ENCODE data around the gene ADAM33. TPM values are rescaled to one million over a fixed set of nuclear protein-coding genes. Genes with fewer than 3 reads are reported as not detected.

Gene ADAM33
- total and polyA plus RNA-seq, 2 experiments from 2014 or later = 2.8 to 6.0 TPM

DNA sequence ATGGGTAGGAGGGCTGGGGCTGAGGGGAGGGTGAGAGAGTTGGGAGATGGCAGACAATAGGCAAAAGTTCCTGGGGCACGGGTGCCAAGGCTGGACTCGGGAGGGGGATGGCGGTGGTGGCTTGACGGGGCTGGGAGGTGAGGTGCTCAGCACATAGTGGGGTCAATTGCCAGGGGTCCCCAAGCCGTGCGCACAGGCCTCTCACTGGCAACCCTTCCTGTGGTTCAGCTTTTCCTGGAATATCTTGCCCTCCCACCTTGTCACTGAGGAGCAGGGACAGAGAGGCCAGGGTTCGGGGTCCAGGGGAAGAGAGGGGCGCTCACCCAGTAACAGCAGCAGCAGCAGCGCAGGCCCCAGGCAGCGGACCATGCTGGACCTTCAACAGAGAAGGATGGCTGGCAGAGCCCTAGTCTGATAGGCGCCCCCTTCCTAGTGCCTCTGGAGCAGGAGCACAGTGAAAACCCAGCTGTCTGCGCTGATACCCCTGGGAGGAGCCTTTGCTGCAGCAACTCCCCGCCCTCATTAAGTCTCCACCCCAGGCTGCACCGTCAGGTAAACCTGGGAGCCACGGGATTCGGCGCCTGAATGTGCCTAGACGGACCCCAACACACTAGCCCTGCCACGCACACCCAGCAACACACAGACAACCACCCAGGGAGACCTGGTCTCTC lies 18.6 kb downstream of the ADAM33 start, which contains the start of gene GFRA4:
Gene GFRA4, minus strand, starts transcription at position 369 of the 671 bp plus-strand sequence. Its CDS starts 0 bp downstream, at position 369.
- H3K36me3 Mint-ChIP-seq (ENCODE audit: low read depth) = no peaks in the 10 kb centered on the region
- no peak within 1 kb of the TSS for H3K27ac Mint-ChIP-seq
- Histone ChIP-seq H2AFZ (no peak within 1 kb of the TSS), H3K9me2 (ENCODE audit: insufficient read depth) (no peaks in the 10 kb centered on the region), H4K20me1 (replicated peaks; ENCODE audit: insufficient read depth) (no peaks in the 10 kb centered on the region), H3K27ac (ENCODE audit: low read depth) (no peak within 1 kb of the TSS), H3K4me3 (no peak within 1 kb of the TSS), H3K27me3 (ENCODE audit: insufficient read depth) (peaks cover 57% of the 10 kb centered on the region), H3K36me3 (ENCODE audit: insufficient read depth) (no peaks in the 10 kb centered on the region), H3F3A (replicated peaks; ENCODE audit: low read depth) (no peaks in the 10 kb centered on the region), H3K4me2 (no peak within 1 kb of the TSS), H3K79me2 (replicated peaks; ENCODE audit: insufficient read depth) (no peaks in the 10 kb centered on the region), H3K4me1 (ENCODE audit: insufficient read depth) (peaks cover 8% of the 10 kb centered on the region; the same call in 1 of the 2 replicates)
- H3K4me1 Mint-ChIP-seq = peaks cover 15% of the 10 kb centered on the region
- no peak within 1 kb of the TSS; the same call in 2 of the 3 replicates for H3K4me3 Mint-ChIP-seq
- DNase-seq (ENCODE audit: low spot score) (peak; percentile 77), ATAC-seq (peak; percentile 79)
- peaks cover 43% of the 10 kb centered on the region for H3K27me3 Mint-ChIP-seq (ENCODE audit: insufficient read depth, low read depth, poor library complexity)
- H3K9me3 Mint-ChIP-seq = peaks cover 2% of the 10 kb centered on the region; the same call in 2 of the 3 replicates
- TF ChIP-seq CTCF (conservative IDR thresholded peaks at IDR 0.05; ENCODE audit: low read depth in 2 of 2) (peak in 1 of 2 experiments; percentile 35; a peak in 2 of 4 replicates), EZH2 (IDR thresholded peaks at IDR 0.05; ENCODE audit: low read depth, unreplicated experiment) (no peak)

DNA sequence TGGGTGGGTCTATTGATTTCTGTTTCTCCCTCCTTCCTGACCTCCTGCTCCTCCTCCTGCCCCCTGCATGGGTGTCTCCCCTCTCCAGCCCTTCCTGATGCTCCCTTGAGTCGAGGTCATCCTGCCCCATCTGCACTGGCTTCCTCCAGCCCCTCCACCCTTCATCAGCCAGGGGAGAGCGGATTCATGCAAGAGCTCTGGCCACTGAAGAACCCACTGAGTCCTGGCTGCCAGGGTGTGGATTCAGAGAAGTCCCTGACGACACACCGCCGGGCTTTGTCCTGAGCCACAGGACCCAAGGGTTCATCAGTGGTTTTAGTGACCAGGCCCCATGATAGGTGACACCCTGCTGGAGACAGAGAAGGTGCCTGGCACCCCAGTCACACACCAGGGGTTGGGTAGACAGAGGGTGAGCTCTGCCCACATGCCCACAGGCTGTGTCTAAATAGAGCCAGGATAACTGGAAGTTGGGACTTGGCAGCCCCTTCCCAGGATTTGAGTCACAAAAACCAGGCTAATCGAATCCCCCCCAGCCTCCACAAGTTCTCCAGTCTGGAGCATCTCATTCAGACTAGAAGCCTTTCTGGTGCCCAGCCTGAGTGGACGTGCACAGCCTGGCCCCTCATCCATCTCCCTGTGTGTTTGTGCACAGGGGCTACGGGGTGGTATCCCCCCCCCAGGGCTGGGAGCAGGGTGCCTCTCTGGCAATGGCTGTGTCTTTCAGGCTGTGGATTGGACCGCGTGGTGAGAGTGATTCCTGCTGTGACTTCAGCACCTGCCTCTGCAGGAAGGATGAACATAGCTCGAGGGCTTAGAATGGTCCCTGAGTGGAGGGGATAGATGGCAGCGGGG lies 19.8 kb downstream of the ADAM33 start:
- Histone ChIP-seq H2AFZ (no peak overlapping the region), H3K27me3 (ENCODE audit: insufficient read depth) (peaks cover 57% of the 10 kb centered on the region), H3K4me1 (ENCODE audit: insufficient read depth) (peaks cover 5% of the 10 kb centered on the region; the same call in 1 of the 2 replicates), H4K20me1 (replicated peaks; ENCODE audit: insufficient read depth) (no peaks in the 10 kb centered on the region), H3K9me2 (ENCODE audit: insufficient read depth) (no peaks in the 10 kb centered on the region), H3K4me2 (no peak overlapping the region), H3K27ac (ENCODE audit: low read depth) (no peak overlapping the region), H3F3A (replicated peaks; ENCODE audit: low read depth) (no peaks in the 10 kb centered on the region), H3K79me2 (replicated peaks; ENCODE audit: insufficient read depth) (no peaks in the 10 kb centered on the region), H3K36me3 (ENCODE audit: insufficient read depth) (no peaks in the 10 kb centered on the region), H3K4me3 (no peak overlapping the region)
- no peak for DNase-seq (ENCODE audit: low spot score)
- TF ChIP-seq ZNF331 (CRISPR knock-in tag; IDR thresholded peaks at IDR 0.05; ENCODE audit: low read depth) = no peak
- TF ChIP-seq ETS1 (IDR thresholded peaks at IDR 0.05) = no peak
- TF ChIP-seq EZH2phosphoT487 (IDR thresholded peaks at IDR 0.05; ENCODE audit: unreplicated experiment) = no peak
- no peak for TF ChIP-seq REST (IDR thresholded peaks at IDR 0.05; ENCODE audit: unreplicated experiment)
- no peak for TF ChIP-seq STAT1 (IDR thresholded peaks at IDR 0.05; ENCODE audit: unreplicated experiment)
- no peak for TF ChIP-seq CTCF (conservative IDR thresholded peaks at IDR 0.05; ENCODE audit: low read depth in 2 of 2)
- TF ChIP-seq JUNB (IDR thresholded peaks at IDR 0.05; ENCODE audit: unreplicated experiment) = no peak
- TF ChIP-seq EZH2 (IDR thresholded peaks at IDR 0.05; ENCODE audit: low read depth, unreplicated experiment) = no peak
- TF ChIP-seq POLR2AphosphoS5 (IDR thresholded peaks at IDR 0.05; ENCODE audit: low read depth) = no peak
- Mint-ChIP-seq H3K9me3 (peaks cover 2% of the 10 kb centered on the region; the same call in 2 of the 3 replicates), H3K4me1 (peaks cover 12% of the 10 kb centered on the region), H3K4me3 (peak overlapping the region; percentile 56; the same call in 1 of the 3 replicates), H3K27ac (no peak overlapping the region), H3K36me3 (ENCODE audit: low read depth) (no peaks in the 10 kb centered on the region), H3K27me3 (ENCODE audit: insufficient read depth, low read depth, poor library complexity) (peaks cover 44% of the 10 kb centered on the region)
- no peak for ATAC-seq
